ENCODE measurements around the gene RETREG1.
A peak's percentile ranks its signal among the peaks of the same experiment; 100 is the strongest.
"Not testable (repeated sequence)": the region's sequence is repeated elsewhere in the genome, so short reads cannot be mapped to it uniquely, and the experiment has no call there.

Gene RETREG1

GRCh38 chr5:16484081-16484480, 132.7 kb downstream of the RETREG1 start:
- DNase-seq (ENCODE audit: low spot score) = no peak

GRCh38 chr5:16483361-16483760, 133.4 kb downstream of the RETREG1 start:
- DNase-seq (ENCODE audit: low spot score) = no peak

GRCh38 chr5:16482891-16483290, 133.9 kb downstream of the RETREG1 start:
- no peak for DNase-seq (ENCODE audit: low spot score)

- DNase-seq (ENCODE audit: low spot score) = no peak
Observed at GRCh38 chr5:16480821-16481538, 135.8 kb downstream of the RETREG1 start.

GRCh38 chr5:16480144-16480543, 136.7 kb downstream of the RETREG1 start:
- DNase-seq (ENCODE audit: low spot score) = no peak

- no peak for DNase-seq (ENCODE audit: low spot score)
Observed at GRCh38 chr5:16477541-16477940, 139.3 kb downstream of the RETREG1 start.

GRCh38 chr5:16476417-16476816, 140.4 kb downstream of the RETREG1 start:
- not testable (repeated sequence) for DNase-seq (ENCODE audit: low spot score)

GRCh38 chr5:16471387-16471786, 145.4 kb downstream of the RETREG1 start:
- no peak for DNase-seq (ENCODE audit: low spot score)

- no peak for DNase-seq (ENCODE audit: low spot score)
Observed at GRCh38 chr5:16467363-16468219, 149.2 kb downstream of the RETREG1 start.

- peak; percentile 92 for DNase-seq (ENCODE audit: low spot score)
Observed at GRCh38 chr5:16465544-16466432, 151.0 kb downstream of the RETREG1 start, which contains the start of gene ZNF622. Gene ZNF622 (minus strand): TSS chr5:16465800. CDS start chr5:16465665, 135 bp downstream.

GRCh38 chr5:16464664-16465543, 151.9 kb downstream of the RETREG1 start:
- DNase-seq (ENCODE audit: low spot score) = no peak

- no peak for DNase-seq (ENCODE audit: low spot score)
Observed at GRCh38 chr5:16464231-16464630, 152.6 kb downstream of the RETREG1 start.

GRCh38 chr5:16461782-16462181, 155.0 kb downstream of the RETREG1 start:
- DNase-seq (ENCODE audit: low spot score) = no peak

- DNase-seq (ENCODE audit: low spot score) = no peak
Observed at GRCh38 chr5:16461026-16461425, 155.8 kb downstream of the RETREG1 start.

- DNase-seq (ENCODE audit: low spot score) = no peak
Observed at GRCh38 chr5:16459451-16459850, 157.3 kb downstream of the RETREG1 start.

- no peak for DNase-seq (ENCODE audit: low spot score)
Observed at GRCh38 chr5:16457853-16458252, 158.9 kb downstream of the RETREG1 start.

- no peak for DNase-seq (ENCODE audit: low spot score)
Observed at GRCh38 chr5:16457451-16457850, 159.3 kb downstream of the RETREG1 start.

GRCh38 chr5:16456103-16456832, 160.5 kb downstream of the RETREG1 start:
- DNase-seq (ENCODE audit: low spot score) = no peak

- DNase-seq (ENCODE audit: low spot score) = no peak
Observed at GRCh38 chr5:16455668-16456067, 161.1 kb downstream of the RETREG1 start.

GRCh38 chr5:16454686-16455085, 162.1 kb downstream of the RETREG1 start:
- DNase-seq (ENCODE audit: low spot score) = no peak
